Stimulated activated CD4-positive, alpha-beta T cell treated with anti-CD3 and anti-CD28 coated beads, Interleukin-4, amount 100 ng/mL, for 1 hour (primary cell): ENCODE measurements around the gene MIPOL1.
"Not testable (repeated sequence)": the region's sequence is repeated elsewhere in the genome, so short reads cannot be mapped to it uniquely, and the experiment has no call there.

ENCODE experiments used
- DNase-seq: peaks from one replicate; pipeline ENCODE4 v3.0.0-alpha.2; 2020

Gene MIPOL1

GRCh38 chr14:37295262-37295661, 97.5 kb downstream of the MIPOL1 start:
- not testable (repeated sequence) for DNase-seq

- no peak for DNase-seq
Observed at GRCh38 chr14:37311252-37311651, 113.5 kb downstream of the MIPOL1 start.

- no peak for DNase-seq
Observed at GRCh38 chr14:37318938-37319337, 121.2 kb downstream of the MIPOL1 start.

GRCh38 chr14:37320106-37320505, 122.4 kb downstream of the MIPOL1 start:
- no peak for DNase-seq

- no peak for DNase-seq
Observed at GRCh38 chr14:37325332-37325731, 127.6 kb downstream of the MIPOL1 start.

- no peak for DNase-seq
Observed at GRCh38 chr14:37326434-37326833, 128.7 kb downstream of the MIPOL1 start.

- not testable (repeated sequence) for DNase-seq
Observed at GRCh38 chr14:37327933-37328332, 130.2 kb downstream of the MIPOL1 start.

GRCh38 chr14:37328673-37329072, 130.9 kb downstream of the MIPOL1 start:
- no peak for DNase-seq

- no peak for DNase-seq
Observed at GRCh38 chr14:37329189-37330001, 131.7 kb downstream of the MIPOL1 start.

GRCh38 chr14:37330910-37331309, 133.2 kb downstream of the MIPOL1 start:
- DNase-seq = no peak

GRCh38 chr14:37340353-37340752, 142.6 kb downstream of the MIPOL1 start:
- DNase-seq = no peak

- DNase-seq = no peak
Observed at GRCh38 chr14:37343307-37344094, 145.8 kb downstream of the MIPOL1 start.

- no peak for DNase-seq
Observed at GRCh38 chr14:37363661-37364060, 165.9 kb downstream of the MIPOL1 start.

GRCh38 chr14:37369425-37369824, 171.7 kb downstream of the MIPOL1 start:
- DNase-seq = no peak

GRCh38 chr14:37375566-37375965, 177.8 kb downstream of the MIPOL1 start:
- no peak for DNase-seq

GRCh38 chr14:37376944-37377609, 179.3 kb downstream of the MIPOL1 start:
- DNase-seq = no peak

GRCh38 chr14:37384870-37385596, 187.3 kb downstream of the MIPOL1 start:
- no peak for DNase-seq

- DNase-seq = not testable (repeated sequence)
Observed at GRCh38 chr14:37397157-37397940, 199.6 kb downstream of the MIPOL1 start.

- no peak for DNase-seq
Observed at GRCh38 chr14:37397941-37398215, 200.1 kb downstream of the MIPOL1 start.

GRCh38 chr14:37399517-37399916, 201.8 kb downstream of the MIPOL1 start:
- no peak for DNase-seq

- DNase-seq = no peak
Observed at GRCh38 chr14:37401093-37401492, 203.4 kb downstream of the MIPOL1 start.

GRCh38 chr14:37403626-37404025, 205.9 kb downstream of the MIPOL1 start:
- no peak for DNase-seq
